Bone marrow (tissue), 2 donors: ENCODE data around the gene MYT1.

Source experiments
- DNase-seq, 2 donors: peaks; one replicate each; lab custom pipeline; 2025; lab: John Stamatoyannopoulos, UW

MYT1 gene

GRCh38 chr20:64139199-64140060 lies 24.8 kb upstream of the MYT1 start:
- no peak for DNase-seq

- DNase-seq, result no peak
Observed at GRCh38 chr20:64140061-64140931, 24.0 kb upstream of the MYT1 start.

GRCh38 chr20:64140956-64141355 lies 23.3 kb upstream of the MYT1 start:
- DNase-seq, result no peak

GRCh38 chr20:64142590-64142989 lies 21.7 kb upstream of the MYT1 start:
- no peak for DNase-seq

- DNase-seq, result no peak
Observed at GRCh38 chr20:64143018-64143801, 21.0 kb upstream of the MYT1 start.

- DNase-seq, result no peak
Observed at GRCh38 chr20:64144144-64144912, 19.9 kb upstream of the MYT1 start.

GRCh38 chr20:64145458-64146300 lies 18.6 kb upstream of the MYT1 start:
- DNase-seq, result no peak

- DNase-seq, result no peak
Observed at GRCh38 chr20:64146301-64146935, 17.8 kb upstream of the MYT1 start.

- no peak for DNase-seq
Observed at GRCh38 chr20:64146936-64147477, 17.2 kb upstream of the MYT1 start.

- DNase-seq, result no peak
Observed at GRCh38 chr20:64148581-64148980, 15.7 kb upstream of the MYT1 start.

GRCh38 chr20:64149141-64149540 lies 15.1 kb upstream of the MYT1 start:
- no peak for DNase-seq

- no peak for DNase-seq
Observed at GRCh38 chr20:64149809-64150560, 14.3 kb upstream of the MYT1 start.

- DNase-seq, result no peak
Observed at GRCh38 chr20:64150756-64151632, 13.3 kb upstream of the MYT1 start.

GRCh38 chr20:64151633-64152530 lies 12.4 kb upstream of the MYT1 start:
- DNase-seq, result no peak

GRCh38 chr20:64152906-64153305 lies 11.3 kb upstream of the MYT1 start:
- no peak for DNase-seq

- DNase-seq, result no peak
Observed at GRCh38 chr20:64153410-64153809, 10.8 kb upstream of the MYT1 start.
